Fibroblast of lung (primary cell): ENCODE measurements around the gene RACK1. TPM values are rescaled to one million over a fixed set of nuclear protein-coding genes. Genes with fewer than 3 reads are reported as not detected.

Source experiments
- polyA plus RNA-seq, 2 donors: library from polyadenylated mRNA; depleted of rRNA in 1 of 2; stranded (reverse) in 1 of 2; unstranded in 1 of 2; fragments of >200 nt; gene quantifications; 2 replicates each; pipeline ENCODE4 v1.2.1, GENCODE V29; 2011 to 2012; ENCODE audit warnings: missing spikeins in 1 of 2
- total RNA-seq: library from RNA; depleted of rRNA; stranded (reverse); fragments of >200 nt; gene quantifications from 2 replicates; pipeline ENCODE4 v1.2.1, GENCODE V29; 2014

Gene RACK1
- total and polyA plus RNA-seq, 2 donors (not counting 1 experiment from before 2014, with no cell fraction given), result 3,014 to 4,649 TPM

Other genes starting within 250 kb of the RACK1 start
- gene BTNL9, start 203.6 kb downstream of the RACK1 start, total RNA-seq, result not detected in 2 replicates
- not detected in 2 replicates for gene BTNL9, start 203.6 kb downstream of the RACK1 start, polyA plus RNA-seq
- gene OR2V1, start 112.7 kb downstream of the RACK1 start, total RNA-seq, result not detected in 2 replicates
- gene OR2V1, start 112.7 kb downstream of the RACK1 start, polyA plus RNA-seq, result not detected in 2 replicates
- not detected in 2 replicates for gene OR2V2, start 96.3 kb downstream of the RACK1 start, total RNA-seq
- not detected in 2 replicates for gene OR2V2, start 96.3 kb downstream of the RACK1 start, polyA plus RNA-seq
- 2.3 and 7.3 TPM in 2 replicates for gene TRIM7, start 38.7 kb downstream of the RACK1 start, total RNA-seq
- 4.7 and 6.9 TPM in 2 replicates for gene TRIM7, start 38.7 kb downstream of the RACK1 start, polyA plus RNA-seq
- gene TRIM41, start 20.6 kb downstream of the RACK1 start, total RNA-seq, result 13.9 and 17.0 TPM in 2 replicates
- gene TRIM41, start 20.6 kb downstream of the RACK1 start, polyA plus RNA-seq, result 8.3 and 11.0 TPM in 2 replicates
- gene TRIM52, start 17.2 kb upstream of the RACK1 start, total RNA-seq, result 7.2 and 7.9 TPM in 2 replicates
- gene TRIM52, start 17.2 kb upstream of the RACK1 start, polyA plus RNA-seq, result 5.5 and 8.1 TPM in 2 replicates
- gene OR4F3, start 123.4 kb upstream of the RACK1 start, total RNA-seq, result 0.17 and 0.26 TPM in 2 replicates
- gene OR4F3, start 123.4 kb upstream of the RACK1 start, polyA plus RNA-seq, result not detected in 2 replicates